ENCODE measurements around the gene OCA2.
A peak's percentile ranks its signal among the peaks of the same experiment; 100 is the strongest.
"Not testable (repeated sequence)": the region's sequence is repeated elsewhere in the genome, so short reads cannot be mapped to it uniquely, and the experiment has no call there.

OCA2 gene

DNA sequence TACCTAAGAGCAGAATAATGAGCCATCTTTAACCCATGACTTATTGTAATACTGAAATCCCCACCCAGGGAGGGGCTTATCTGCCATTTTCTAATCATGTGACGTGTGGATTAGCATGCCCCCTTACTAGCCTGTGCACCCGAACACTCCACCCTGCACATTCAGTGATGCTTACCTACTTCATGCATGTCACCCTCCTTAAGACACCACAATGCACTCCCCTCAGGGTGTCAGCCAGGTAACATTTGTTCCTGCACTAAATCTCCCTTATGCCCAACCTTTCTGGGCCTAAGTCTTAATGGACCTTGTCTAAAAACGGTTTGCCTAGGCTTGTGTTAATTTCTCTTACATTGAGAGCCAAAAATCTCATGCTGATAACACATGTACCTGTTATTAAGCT is 336.6 kb downstream of the OCA2 start:
- no peak for DNase-seq

DNA sequence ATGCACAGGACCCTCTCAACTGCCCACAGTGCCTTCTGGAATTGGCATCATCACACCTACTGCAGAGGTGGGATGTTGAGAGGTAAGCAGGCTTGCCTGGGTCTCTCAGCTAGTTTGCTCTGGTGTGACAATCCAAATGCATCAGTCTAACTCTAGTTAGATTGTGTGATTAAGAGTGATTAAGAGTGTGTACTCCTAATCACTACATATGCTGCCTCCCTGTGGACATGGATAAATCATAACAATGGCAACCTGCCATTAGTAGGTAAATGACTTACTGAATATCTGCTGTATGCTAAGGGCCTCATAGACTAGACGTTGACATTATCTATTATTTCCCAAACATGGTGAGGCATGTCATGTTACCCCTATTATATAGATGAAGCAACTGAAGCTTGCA is 342.1 kb downstream of the OCA2 start:
- peak; percentile 81 for DNase-seq

DNA sequence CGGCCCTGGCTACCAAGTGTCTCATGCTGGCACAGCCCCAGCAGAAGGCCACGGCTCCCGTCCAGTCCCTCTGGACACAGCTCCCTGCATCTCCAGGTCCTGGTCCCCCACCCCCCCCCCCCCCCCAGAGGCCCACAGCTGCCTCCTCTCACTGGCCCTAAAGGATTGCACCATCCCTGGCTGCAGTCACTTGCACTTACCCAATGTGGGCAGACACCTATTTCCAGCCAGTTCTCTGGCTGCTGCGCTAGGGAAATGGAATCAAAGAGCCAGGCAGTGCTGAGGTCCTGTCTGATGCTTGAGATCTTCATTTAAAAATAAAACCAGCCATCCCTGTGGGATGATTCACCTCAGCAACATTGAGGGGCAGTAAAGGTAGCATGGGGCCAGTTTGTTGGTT is 346.4 kb downstream of the OCA2 start:
- DNase-seq = no peak

DNA sequence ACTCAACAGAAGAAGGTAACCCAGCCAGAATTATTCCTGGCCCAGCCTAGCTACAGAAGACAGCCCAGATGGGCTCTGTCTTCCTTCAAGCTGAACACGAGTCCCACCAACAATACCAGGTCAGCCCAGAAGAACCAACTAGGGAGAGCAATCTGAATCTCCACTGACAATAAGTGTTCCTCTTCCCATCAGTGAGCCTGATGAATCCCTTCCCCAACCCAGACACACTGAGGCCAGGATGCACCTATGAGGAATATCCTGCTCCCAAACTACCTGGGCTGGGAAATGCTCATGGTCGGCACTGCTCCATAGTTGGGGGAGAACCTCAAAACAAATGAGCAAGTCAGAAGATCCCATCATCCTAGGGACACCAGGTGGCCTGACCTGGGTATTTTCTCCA is 351.1 kb downstream of the OCA2 start:
- DNase-seq = no peak

GRCh38 chr15:27746401-27746955 is 352.6 kb downstream of the OCA2 start:
- no peak for DNase-seq

- DNase-seq = no peak
These were observed 354.5 kb downstream of the OCA2 start for GRCh38 chr15:27744641-27745040.

- peak; percentile 13 for DNase-seq
These were observed 355.5 kb downstream of the OCA2 start for GRCh38 chr15:27743638-27744037.

DNA sequence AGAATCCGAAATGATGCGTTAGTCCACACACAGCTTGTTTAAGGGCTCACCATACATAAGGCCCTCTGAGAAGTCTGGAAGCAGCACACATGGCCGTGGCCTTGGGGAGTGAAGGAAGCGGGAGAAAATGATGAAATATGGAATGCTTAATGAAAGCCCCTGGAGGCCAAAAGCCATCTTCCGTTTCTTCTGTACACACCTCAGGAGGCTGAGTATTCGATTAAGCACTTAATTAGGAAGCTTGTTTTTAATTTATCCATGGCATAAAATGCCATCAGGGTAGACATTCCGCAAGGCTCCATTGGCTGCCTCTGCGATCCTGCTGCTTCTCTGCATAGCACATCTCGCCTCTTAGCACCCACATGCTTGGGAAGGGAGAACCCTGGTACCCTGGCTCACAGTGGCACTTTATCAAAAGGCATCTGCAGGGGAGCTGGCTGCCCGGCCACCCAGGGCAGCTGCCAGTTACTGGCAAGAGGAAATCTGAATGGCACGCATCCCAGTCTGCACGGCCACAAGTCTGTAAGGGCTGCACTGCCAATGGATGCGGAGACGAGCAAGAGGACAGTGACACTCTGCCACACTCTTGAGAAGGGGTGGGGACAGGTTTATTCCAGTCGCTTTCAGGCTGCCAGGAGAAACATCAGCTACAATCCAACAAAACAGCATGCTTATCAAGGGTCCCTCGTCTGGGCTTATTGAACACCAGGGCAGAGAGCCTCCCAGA is 356.2 kb downstream of the OCA2 start:
- no peak for DNase-seq

- no peak for DNase-seq
These were observed 357.8 kb downstream of the OCA2 start for GRCh38 chr15:27741226-27741860.

DNA sequence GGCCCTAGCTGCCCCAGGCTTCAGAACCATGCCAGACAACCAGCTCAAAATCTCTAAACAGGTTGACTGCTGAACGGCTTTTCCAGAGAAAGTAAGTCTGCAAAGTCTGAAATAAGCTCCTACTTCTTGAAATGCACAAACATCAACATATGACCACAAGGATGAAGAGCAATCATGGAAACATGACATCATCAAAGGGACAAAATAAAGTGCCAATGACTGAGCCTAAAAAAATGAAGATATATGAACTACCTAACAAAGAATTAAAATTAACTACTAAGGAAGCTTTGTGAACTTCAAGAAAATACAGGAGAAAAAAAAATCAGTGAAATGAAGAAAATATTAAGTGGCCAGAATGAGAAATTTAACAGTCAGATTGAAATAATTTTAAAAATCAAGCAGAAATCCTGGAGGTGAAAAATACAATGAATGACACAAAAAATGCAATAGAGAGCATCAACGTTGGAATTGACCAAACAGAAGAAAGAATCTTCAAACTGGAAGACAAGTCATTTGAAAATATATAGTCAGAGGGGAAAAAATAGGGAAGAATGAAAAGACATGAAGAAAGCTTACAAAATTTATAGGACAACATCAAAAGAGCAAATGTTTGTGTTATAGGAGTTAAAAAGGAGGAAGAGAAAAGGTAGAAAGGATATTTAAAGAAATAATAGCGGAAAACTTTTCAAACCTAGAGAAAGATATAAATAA is 364.2 kb downstream of the OCA2 start:
- no peak for DNase-seq

DNA sequence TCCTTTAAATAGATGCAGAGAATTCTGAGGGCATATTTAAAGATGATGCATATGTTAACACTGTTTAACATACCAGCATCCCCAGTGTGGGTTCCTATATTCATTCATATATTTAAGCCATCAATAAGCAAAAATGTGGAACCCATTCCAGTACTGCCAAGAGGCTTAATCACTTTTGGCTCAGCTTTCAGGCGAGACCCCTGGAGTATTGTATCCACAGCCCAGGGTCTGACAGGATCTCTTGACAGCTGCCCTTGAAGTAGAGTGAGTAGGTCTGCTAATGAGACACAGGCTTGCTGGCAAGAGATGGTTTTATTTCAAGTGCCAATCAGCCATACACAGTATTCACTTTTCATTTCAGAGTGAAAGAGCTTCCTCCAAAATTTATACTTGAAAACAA is 367.3 kb downstream of the OCA2 start:
- no peak for DNase-seq

- no peak for DNase-seq
These were observed 368.2 kb downstream of the OCA2 start for GRCh38 chr15:27730868-27731267.

GRCh38 chr15:27725731-27726130 is 373.4 kb downstream of the OCA2 start:
- peak; percentile 78 for DNase-seq

- DNase-seq = peak; percentile 87
These were observed 375.3 kb downstream of the OCA2 start for GRCh38 chr15:27723821-27724220.

GRCh38 chr15:27722102-27722501 is 377.0 kb downstream of the OCA2 start:
- DNase-seq = peak; percentile 80

GRCh38 chr15:27714675-27715074 is 384.4 kb downstream of the OCA2 start:
- DNase-seq = no peak

DNA sequence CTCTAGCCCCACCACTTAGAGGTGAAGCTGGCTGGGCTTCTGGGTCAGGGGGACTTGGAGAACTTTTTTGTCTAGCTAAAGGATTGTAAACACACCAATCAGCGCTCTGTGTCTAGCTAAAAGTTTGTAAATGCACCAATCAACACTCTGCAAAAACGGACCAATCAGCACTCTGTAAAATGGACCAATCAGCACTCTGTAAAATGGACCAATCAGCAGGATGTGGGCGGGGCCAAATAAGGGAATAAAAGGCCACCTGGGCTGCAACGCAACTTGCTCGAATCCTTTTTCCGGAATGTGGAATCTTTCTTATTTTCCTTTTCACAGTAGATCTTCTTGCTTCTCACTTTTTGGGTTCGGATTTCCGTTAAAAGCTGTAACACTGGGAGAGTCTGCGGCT is 385.3 kb downstream of the OCA2 start:
- DNase-seq = not testable (repeated sequence)

DNA sequence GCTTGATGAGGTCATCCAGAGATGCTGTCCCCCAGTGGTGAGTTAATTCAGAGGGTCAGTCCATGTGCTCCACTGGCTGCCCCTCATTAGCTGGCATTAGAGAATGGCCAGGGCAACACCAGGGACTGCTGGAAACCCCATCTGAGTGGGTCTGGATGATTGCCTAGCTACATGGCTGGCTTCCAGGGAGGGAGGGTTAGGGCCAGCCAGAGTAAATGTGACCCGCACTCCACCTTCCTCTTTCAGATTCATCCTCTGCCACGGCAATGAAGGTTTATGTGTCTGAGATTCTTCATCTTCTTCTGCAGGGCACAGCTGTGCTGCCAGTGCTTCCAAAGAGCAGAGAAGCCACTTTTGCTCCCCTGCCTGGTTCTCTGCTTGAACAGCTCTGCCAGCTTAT is 391.9 kb downstream of the OCA2 start:
- DNase-seq = peak; percentile 91

GRCh38 chr15:27706300-27706699 is 392.8 kb downstream of the OCA2 start:
- DNase-seq = peak; percentile 88

- DNase-seq = peak; percentile 59
These were observed 394.1 kb downstream of the OCA2 start for GRCh38 chr15:27705056-27705455.

Measured in NCI-H69 (cell line).